Middle frontal gyrus (tissue), 1 donor: Measurements from ENCODE around the gene MLXIPL.
"Not testable (repeated sequence)": the region's sequence is repeated elsewhere in the genome, so short reads cannot be mapped to it uniquely, and the experiment has no call there.

Source experiments
- DNase-seq: peaks from one replicate; pipeline ENCODE4 v3.0.0-alpha.2; 2015; ENCODE audit warnings: low spot score; ENCODE audit errors: extremely low spot score

MLXIPL gene

DNA sequence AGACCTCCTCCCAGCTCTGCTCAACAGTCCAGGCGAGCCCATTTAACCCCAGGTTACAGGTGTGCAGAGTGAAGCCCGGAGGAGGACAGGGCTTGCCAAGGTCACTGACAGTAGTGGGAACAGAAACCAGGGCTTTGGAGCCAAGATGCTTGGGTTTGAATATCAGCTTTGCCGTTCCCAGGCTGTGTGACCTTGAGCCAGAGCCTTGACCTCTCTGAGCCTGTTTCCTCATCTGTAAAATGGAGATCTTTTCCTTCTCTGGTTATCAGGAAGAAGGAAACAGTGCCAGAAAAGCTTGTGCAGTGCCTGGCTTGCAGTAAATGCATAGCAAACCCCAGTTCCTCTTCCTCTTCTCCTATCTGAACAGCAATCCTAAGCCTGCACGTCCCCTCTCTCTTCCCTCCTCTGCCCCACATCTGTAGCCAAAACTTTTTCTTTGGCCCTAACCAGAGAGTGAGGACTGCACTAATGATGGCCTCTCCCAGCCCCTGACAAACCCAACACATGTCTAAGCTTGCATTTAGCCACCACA, 21.4 kb upstream of the MLXIPL start:
- DNase-seq, result no peak

GRCh38 chr7:73644688-73645286, 20.5 kb upstream of the MLXIPL start:
- DNase-seq, result no peak

- no peak for DNase-seq
Observed at GRCh38 chr7:73642834-73643233, 18.5 kb upstream of the MLXIPL start.

GRCh38 chr7:73638911-73639310, 14.6 kb upstream of the MLXIPL start:
- DNase-seq, result no peak

- DNase-seq, result no peak
Observed at GRCh38 chr7:73635428-73636200, 11.3 kb upstream of the MLXIPL start.

DNA sequence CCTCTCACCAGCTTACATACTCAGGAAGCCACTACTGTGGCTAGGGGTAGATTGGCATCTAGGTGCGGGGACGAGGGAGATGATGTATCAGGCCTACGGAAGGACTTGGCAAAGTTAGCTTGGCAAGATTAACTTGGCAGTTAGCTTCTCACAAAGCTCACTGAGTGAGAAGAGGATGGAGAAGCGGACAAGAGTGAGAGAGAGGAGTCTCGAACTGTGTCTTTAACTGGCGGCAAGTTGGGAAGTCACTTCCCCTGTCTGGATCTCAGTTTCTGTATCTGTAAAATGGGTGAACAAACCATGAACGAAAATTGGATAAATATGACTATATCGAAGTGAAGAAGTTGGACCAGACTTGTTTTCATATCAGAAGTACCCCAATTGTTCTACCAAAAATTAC, 9.5 kb upstream of the MLXIPL start:
- DNase-seq, result no peak

GRCh38 chr7:73633323-73633722, 9.0 kb upstream of the MLXIPL start:
- DNase-seq, result no peak

GRCh38 chr7:73631558-73631957, 7.2 kb upstream of the MLXIPL start:
- no peak for DNase-seq

GRCh38 chr7:73628504-73628903, 4.2 kb upstream of the MLXIPL start:
- no peak for DNase-seq

DNA sequence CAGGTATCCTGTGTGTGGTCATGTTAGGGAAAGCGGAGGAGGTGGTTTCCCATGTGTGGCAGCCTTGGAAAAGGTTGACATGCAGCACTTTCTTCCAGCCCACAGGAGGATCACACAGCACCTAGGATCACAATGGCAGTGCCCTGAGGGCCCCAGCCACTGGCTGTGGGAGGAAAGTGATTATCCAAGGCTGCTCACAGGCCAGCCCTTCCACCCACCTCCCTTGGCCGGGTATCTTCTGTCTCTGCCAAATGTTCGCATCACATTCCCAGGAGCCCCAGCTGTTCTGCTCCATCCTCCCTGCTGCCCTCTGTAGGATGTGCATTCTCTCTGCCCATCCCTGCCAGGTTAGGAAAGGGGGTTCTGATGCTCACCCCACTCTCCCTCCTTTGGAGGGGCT, 2.5 kb upstream of the MLXIPL start:
- no peak for DNase-seq

GRCh38 chr7:73625276-73625675, 954 bp upstream of the MLXIPL start:
- no peak for DNase-seq

DNA sequence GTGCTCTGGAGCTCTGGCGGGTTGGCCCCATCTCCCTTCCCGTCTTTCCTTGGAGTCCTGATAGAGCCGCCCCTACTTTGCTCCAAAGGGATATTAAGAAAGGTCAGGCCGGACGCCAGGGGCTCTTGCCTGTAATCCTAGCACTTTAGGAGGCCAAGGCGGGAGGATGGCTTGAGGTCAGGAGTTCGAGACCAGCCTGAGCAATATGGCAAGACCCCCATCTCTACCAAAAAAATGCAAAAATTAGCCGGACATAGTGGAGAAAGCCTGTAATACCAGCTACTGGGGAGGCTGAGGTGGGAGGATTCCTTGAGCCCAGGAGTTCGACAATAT, 313 bp upstream of the MLXIPL start:
- DNase-seq, result no peak

DNA sequence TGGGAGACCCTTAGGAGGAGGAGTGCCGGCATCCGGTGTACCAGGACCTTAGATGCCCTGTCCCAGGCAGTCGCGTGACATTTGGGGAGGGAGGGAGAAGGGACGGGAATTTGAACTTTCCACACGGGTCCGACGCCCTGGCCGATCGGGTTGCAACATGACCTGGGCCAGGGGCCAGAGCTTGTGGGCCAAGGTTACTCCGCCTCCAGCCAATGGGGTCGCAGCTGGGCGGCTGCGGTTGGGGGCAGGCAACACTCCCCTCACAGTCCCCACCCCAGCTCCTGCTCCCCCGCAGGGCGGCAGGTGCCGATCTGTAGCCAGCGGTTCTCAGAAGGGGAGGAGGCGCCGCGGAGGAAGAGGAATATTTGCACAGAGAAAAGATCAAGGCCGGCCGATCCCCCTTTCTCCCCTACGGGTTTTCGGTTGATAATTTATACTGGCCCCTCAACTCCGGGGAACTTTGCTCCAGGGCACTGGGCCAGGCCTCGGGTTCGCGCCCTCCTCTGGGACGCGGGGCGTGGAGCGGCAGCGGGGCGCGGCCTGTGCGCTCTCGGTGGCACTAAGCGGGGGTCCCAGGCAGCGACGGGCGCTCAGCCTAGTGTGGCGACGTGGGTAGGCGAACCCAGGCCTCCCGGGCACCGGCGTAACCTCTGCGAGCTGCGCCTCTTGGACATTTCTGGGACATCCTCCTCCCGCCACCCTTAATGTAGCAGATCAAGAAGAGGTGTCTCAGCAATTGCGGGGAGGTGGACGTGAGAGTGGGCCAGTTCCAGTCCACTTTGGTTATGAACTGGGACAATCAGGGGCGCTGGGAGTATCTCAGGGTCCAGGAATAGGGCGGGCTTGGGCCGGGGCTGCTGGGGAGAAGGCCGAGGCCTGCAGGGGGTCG, 1.2 kb downstream of the MLXIPL start:
- no peak for DNase-seq

- no peak for DNase-seq
Observed at GRCh38 chr7:73622527-73622908, 1.8 kb downstream of the MLXIPL start.

DNA sequence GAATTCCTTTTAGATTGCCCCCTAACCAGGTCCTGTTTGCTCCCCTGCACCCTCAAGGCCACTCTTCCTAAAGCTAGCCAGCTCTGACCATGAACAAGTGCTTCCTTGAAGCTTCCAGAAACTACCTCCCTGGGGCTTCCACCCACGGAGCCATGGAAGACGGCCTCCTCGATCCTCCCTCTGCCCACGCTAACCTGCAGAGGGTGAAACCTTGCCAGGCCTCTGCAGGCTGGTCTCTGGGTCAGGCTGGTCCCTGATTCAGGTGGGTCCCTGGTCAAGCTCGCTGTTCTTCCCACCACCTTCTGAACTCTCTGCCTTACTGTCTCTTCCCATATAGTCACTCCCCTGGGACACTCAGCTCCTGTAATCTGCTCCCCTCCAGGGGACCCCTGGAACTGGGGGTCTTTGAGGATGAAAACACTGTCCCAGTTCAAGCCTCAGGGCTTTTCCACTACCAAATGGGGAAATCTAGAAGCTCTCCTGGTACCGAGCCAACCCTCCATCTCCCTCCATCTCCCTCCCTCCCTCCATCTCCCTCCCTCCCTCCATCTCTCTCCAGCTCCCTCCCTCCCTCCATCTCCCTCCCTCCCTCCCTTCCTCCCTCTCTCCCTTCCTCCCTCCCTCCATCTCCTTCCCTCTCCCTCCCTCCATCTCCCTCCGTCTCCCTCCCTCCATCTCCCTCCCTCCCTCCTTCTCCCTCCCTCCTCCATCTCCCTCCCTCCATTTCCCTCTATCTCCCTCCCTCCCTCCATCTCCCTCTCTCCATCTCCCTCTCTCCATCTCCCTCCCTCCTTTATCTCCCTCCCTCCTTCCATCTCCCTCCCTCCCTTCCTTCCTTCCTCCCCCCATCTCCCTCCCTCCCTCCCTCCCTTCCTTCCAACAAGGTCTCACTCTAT, 2.9 kb downstream of the MLXIPL start:
- DNase-seq, result no peak

DNA sequence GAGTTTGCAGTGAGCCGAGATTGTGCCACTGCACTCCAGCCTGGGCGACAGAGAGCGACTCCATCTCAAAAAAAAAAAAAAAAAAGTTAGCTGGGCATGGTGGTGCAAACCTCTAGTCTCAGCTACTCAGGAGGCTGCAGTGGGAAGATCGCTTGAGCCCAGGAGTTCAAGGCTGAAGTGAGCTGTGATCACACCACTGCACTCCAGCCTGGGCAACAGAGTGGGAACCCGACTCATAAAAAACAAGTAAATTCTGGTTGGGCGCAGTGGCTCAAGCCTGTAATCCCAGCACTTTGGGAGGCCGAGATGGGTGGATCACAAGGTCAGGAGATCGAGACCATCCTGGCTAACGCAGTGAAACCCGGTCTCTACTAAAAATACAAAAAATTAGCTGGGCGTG, 4.9 kb downstream of the MLXIPL start:
- not testable (repeated sequence) for DNase-seq

GRCh38 chr7:73618538-73618937, 5.8 kb downstream of the MLXIPL start:
- no peak for DNase-seq

GRCh38 chr7:73617520-73617919, 6.8 kb downstream of the MLXIPL start:
- not testable (repeated sequence) for DNase-seq

DNA sequence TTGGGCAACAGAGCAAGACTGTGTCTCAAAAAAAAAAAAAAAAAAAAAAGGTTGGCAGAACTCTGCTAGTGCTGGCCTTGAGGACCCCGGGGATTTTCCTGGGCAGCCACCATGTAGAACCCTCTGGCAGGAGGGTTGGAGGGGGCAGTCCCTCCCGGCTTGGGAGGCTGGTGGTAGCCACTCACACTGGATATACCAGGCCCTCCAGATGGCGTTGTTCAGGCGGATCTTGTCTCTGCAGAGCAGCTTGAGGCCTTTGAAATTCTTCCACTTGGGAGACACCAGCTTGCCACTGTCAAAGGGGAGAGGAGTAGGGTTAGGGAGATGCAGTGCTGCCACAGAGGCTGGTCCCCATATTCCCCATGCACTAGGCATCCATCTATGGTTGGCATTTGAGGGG, 8.4 kb downstream of the MLXIPL start:
- DNase-seq, result no peak

GRCh38 chr7:73614937-73615336, 9.4 kb downstream of the MLXIPL start:
- DNase-seq, result not testable (repeated sequence)
